Activated T-helper 1 cell treated with anti-CD3 and anti-CD28 coated beads, Interleukin-12 subunit alpha, Interleukin-12 subunit beta, Interleukin-2, Interleukin-4 antibody, amounts not matched to agents 30 ng/mL and 10 ng/mL and 1 ng/mL, durations not matched to agents 14 hours and 24 hours and 36 hours (primary cell): ENCODE measurements around the gene ADD1. TPM values are rescaled to one million over a fixed set of nuclear protein-coding genes. Genes with fewer than 3 reads are reported as not detected.
A peak's percentile ranks its signal among the peaks of the same experiment; 100 is the strongest.

Source experiments
- DNase-seq: peaks from one replicate; pipeline ENCODE4 v3.0.0; 2021; ENCODE audit warnings: low spot score
- H3K27ac Mint-ChIP-seq: one replicate; pipeline ENCODE4 v1.8.0; 2021; ENCODE audit warnings: mild to moderate bottlenecking, mixed read lengths
- H3K27me3 Mint-ChIP-seq: one replicate; pipeline ENCODE4 v1.8.0; 2022; ENCODE audit warnings: mild to moderate bottlenecking, moderate library complexity, mixed read lengths; ENCODE audit not compliant: insufficient read depth
- H3K36me3 Mint-ChIP-seq: one replicate; pipeline ENCODE4 v1.8.0; 2021; ENCODE audit warnings: low read depth, mixed read lengths
- H3K4me1 Mint-ChIP-seq: one replicate; pipeline ENCODE4 v1.8.0; 2021; ENCODE audit warnings: low read depth, mixed read lengths
- H3K4me3 Mint-ChIP-seq: one replicate; pipeline ENCODE4 v1.8.0; 2021; ENCODE audit warnings: mild to moderate bottlenecking, moderate library complexity, mixed read lengths
- H3K9me3 Mint-ChIP-seq: one replicate; pipeline ENCODE4 v1.8.0; 2021; ENCODE audit warnings: mixed read lengths
- intact Hi-C: fragments of 100-400 bp; cut with micrococcal nuclease; formaldehyde crosslinking; loops from one replicate; pipeline ENCODE4 v1.15.1; 2024
- total RNA-seq: library from RNA; stranded (reverse); gene quantifications from 2 replicates; pipeline ENCODE4 v1.2.3, GENCODE V29; 2022

Gene ADD1
- total RNA-seq, 1 donor from 2014 or later, result 200 TPM

DNA sequence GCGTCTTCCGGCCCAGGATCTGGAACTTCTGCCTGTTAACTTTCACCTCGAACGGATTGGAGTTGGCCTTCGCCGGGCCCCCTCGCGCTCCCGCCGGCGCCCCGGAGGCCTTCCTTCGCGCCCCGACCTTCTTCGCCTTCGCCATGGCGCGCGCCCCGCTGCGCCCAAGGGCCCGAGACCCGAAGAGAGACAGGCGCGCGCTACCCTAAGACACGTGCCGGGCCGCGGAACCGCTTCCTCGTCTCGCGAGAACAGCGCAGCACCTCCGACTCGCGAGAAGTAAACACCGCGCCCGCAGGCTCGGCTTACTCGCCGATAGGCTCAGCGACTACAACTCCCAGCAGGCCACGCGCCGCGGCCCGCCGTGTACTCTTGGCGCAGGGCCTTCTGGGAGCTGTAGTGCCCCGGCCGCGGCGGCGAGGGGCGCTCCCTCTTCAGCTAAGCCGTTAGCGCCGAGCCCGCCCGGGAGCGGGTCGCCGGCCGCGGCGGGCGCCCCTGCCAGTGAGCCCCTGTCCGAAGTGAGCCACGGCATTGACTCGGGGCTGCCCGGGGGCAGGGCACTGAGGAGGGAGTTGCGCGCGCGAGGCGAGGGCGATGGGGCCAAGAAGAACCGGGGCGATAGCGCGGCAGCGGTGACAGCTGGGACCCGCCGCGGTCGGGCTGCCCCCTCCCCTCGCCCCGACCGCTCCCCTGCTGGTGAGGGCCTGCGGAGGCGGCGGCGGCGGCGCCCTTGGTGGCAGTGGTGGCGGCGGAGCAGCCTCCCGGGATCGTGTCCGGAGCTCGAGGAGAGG is 119.7 kb downstream of the ADD1 start, which contains the start of the genes GRK4 and NOP14:
Gene GRK4, plus strand, starts transcription at position 397 of the 791 bp plus-strand sequence. CDS start 500 bp downstream, outside the sequence.
Gene NOP14, minus strand, starts transcription at position 232 of the 791 bp plus-strand sequence. Its CDS starts 87 bp downstream, at position 145.
- Mint-ChIP-seq H3K9me3 (no peaks in the 10 kb centered on the region), H3K27ac (peak within 1 kb of the TSS; percentile 92), H3K27me3 (no peaks in the 10 kb centered on the region), H3K36me3 (peaks cover 18% of the 10 kb centered on the region), H3K4me3 (peak within 1 kb of the TSS; percentile 97), H3K4me1 (peaks cover 28% of the 10 kb centered on the region)
- intact Hi-C loops, result loop anchor here (1.0 to 10.0 kb wide), 9 partner anchors 84 to 1243 kb away; partner anchors contain the start of genes ADD1, FAM193A, HTT and HTT-AS
- DNase-seq, result peak; percentile 96

DNA sequence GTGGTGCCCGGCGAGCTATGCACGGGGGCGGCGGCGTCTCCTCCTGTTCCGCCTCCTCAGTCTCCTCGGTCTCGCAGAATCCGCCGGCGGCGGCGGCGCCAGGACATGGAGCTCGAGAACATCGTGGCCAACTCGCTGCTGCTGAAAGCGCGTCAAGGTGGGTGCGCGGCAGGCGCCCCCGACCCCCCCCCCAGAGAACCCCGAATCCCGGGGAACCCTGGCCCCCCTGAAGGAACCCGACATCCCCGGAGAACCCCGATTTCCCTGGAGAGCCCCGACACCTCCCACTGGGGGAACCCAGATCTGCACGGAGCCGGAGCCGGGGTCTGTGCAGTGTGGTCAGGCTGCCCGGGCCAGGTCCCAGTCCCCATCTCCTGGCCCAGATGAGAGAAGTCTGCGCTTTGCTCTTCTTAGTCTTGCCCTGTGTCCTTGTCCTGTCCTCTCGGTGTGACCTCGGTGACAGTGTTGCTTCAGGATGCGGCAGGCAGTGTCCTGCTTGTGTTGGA is 120.4 kb downstream of the ADD1 start:
- intact Hi-C loops, result loop anchor here (1.0 to 10.0 kb wide), 10 partner anchors 73 to 1243 kb away; partner anchors contain the start of genes ADD1, FAM193A, HTT and HTT-AS
- Mint-ChIP-seq H3K27me3 (no peaks in the 10 kb centered on the region), H3K36me3 (peaks cover 12% of the 10 kb centered on the region), H3K27ac (peak overlapping the region; percentile 68), H3K4me1 (peaks cover 23% of the 10 kb centered on the region), H3K9me3 (no peaks in the 10 kb centered on the region), H3K4me3 (peak overlapping the region; percentile 93)
- no peak for DNase-seq

DNA sequence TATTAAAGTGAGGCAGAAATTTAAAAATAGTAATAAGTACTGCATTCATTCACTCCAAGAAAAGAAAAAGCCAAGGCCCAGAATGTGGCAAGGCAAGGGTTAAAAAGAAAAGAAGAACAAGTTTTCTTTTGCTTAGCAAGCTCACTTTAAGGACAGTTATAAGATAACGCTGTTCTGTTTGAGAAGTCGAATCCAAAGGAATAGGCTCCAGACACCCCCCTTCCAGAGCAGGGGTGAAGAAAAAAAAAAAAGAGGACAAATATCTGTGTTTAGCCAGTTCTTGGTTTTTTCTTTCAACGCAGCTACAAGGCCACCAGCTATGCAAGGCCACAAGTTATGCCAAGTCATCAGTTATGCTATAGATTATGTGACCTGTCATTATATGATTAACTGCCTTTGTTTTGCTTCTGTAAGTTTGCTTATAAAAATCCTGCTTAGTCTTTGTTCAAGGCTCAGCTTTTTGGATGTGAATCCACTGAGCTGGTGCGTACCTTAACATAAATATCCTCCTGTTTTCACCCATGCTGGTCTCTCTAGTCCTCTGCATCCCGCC is 121.1 kb downstream of the ADD1 start:
- H3K27me3 Mint-ChIP-seq, result no peaks in the 10 kb centered on the region
- intact Hi-C loops, result loop anchor here (1.0 to 10.0 kb wide), 2 partner anchors 73 to 240 kb away; no protein-coding TSS in a partner anchor
- peak overlapping the region; percentile 68 for H3K27ac Mint-ChIP-seq
- H3K4me3 Mint-ChIP-seq, result peak overlapping the region; percentile 93
- peaks cover 19% of the 10 kb centered on the region for H3K4me1 Mint-ChIP-seq
- H3K9me3 Mint-ChIP-seq, result no peaks in the 10 kb centered on the region
- DNase-seq, result no peak
- H3K36me3 Mint-ChIP-seq, result peaks cover 9% of the 10 kb centered on the region

DNA sequence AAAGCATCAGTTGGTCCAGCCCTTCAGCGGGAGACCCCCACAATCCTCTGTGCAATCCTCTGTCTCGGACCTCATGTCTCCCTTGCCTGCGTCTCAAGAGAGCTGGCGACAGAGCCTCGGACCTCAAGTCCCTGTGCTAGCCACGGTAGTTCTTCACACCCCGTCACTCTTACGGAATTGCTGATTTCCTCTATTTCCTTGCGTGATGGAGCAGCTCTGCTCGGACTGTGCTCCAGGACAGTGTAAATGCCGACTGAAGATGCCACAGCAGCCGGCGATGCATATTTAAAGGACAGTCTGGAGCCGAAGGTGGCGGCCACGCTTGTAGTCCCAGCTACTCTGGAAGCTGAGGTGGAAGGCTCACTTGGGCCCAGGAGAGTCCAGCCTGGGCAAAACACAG is 121.6 kb downstream of the ADD1 start:
- Mint-ChIP-seq H3K27ac (no peak overlapping the region), H3K27me3 (no peaks in the 10 kb centered on the region), H3K9me3 (no peaks in the 10 kb centered on the region), H3K36me3 (peaks cover 9% of the 10 kb centered on the region), H3K4me3 (peak overlapping the region; percentile 93), H3K4me1 (peaks cover 18% of the 10 kb centered on the region)
- DNase-seq, result no peak
- intact Hi-C loops, result loop anchor here (10.0 kb wide), 1 partner anchor 240 kb away; no protein-coding TSS in a partner anchor

DNA sequence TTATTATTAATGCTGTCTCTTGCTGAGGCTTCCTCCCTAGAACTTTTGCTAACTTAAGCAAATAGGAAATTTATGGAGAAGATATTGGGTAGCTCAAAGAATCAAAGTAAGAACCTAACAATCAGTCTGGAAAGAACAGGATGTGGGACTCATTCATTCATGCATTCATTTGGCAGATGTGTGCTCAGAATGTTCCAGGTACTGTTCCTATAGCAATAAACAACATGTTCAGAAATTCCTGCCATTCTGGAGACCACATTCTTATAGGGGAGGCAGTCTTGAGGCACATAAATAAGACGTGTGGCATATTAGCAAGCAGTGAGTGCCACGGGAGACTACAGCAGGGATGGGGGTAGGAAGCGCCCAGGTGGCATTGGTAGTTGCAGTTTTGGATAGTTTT is 124.7 kb downstream of the ADD1 start:
- H3K9me3 Mint-ChIP-seq, result no peaks in the 10 kb centered on the region
- H3K36me3 Mint-ChIP-seq, result no peaks in the 10 kb centered on the region
- peaks cover 7% of the 10 kb centered on the region for H3K4me1 Mint-ChIP-seq
- DNase-seq, result no peak
- H3K27ac Mint-ChIP-seq, result no peak overlapping the region
- no peaks in the 10 kb centered on the region for H3K27me3 Mint-ChIP-seq
- intact Hi-C loops, result loop anchor here (10.0 kb wide), 1 partner anchor 236 kb away; no protein-coding TSS in a partner anchor
- H3K4me3 Mint-ChIP-seq, result no peak overlapping the region

DNA sequence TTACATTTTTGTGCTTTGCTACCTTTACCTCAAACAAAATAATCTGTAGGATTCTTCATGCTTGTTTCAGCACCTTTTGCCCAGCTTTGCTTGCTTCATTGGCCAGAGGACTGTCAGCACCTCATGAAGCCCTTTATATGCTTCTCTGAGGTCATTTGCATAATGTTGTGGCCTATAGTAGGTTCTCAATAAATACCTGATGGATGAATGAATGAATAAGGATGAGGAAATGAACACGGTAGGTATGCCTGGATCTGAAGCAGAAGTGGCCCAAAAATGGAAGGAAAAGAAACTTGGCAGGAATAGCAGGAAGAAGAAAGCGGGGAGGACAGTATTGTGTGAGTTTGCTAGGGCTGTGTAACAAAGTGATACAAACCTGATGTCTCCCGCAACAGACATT is 127.6 kb downstream of the ADD1 start:
- Mint-ChIP-seq H3K4me3 (no peak overlapping the region), H3K27ac (no peak overlapping the region), H3K27me3 (peaks cover 2% of the 10 kb centered on the region), H3K9me3 (no peaks in the 10 kb centered on the region), H3K36me3 (no peaks in the 10 kb centered on the region), H3K4me1 (no peaks in the 10 kb centered on the region)
- intact Hi-C loops, result no loop called here
- no peak for DNase-seq

DNA sequence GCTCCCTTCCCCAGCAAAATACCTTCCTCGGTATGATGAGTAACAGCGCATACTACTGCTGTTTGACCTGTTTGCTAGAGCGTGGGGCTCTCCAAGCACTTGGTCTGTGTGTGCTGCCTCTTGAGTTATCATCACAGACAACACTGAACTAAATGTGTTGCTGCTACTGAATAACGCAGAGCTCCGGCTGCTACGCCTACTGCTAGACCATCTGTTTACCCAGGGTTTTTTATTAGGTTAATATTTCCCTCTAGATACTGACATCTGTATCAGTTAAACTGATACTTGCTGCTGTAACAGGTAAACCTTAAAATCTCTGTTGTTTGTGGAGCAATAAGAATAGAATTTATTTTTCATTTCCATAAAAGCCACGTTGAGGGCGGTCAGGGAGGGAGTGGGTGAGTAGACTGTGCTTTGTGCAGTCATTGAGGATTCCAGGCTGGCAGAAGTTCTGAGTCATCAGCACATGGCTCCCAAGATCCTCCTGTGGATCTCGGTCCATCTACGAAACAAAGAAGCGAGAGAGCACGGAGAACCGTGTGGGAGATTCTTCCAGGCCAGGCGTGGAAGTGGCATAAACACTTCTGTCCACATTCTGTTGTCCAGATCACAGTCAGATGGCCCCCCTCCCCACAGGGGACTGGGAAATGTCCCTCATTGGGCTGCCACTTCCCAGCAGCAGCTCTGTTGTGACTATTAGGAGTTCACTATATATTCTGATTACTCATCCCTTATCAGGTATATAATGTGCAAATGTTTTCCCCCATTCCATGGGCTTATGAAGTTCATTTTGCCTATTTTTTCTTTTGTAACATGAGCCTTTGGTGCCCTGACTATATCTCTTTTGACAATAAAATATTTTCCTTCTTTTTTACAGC is 133.8 kb downstream of the ADD1 start:
- no peaks in the 10 kb centered on the region for H3K36me3 Mint-ChIP-seq
- no peak overlapping the region for H3K27ac Mint-ChIP-seq

More for the DNA sequence above, 133.8 kb downstream of the ADD1 start:
- DNase-seq, result no peak
- Mint-ChIP-seq H3K4me3 (no peak overlapping the region), H3K27me3 (peaks cover 6% of the 10 kb centered on the region), H3K4me1 (no peaks in the 10 kb centered on the region), H3K9me3 (peaks cover 9% of the 10 kb centered on the region)
- intact Hi-C loops, result loop anchor here (1.0 kb wide), 1 partner anchor 60 kb away; no protein-coding TSS in a partner anchor

Other genes with a start within 250 kb of the ADD1 start
- gene TNIP2, start 87.5 kb upstream of the ADD1 start, total RNA-seq, result 96.2 and 98.6 TPM in 2 replicates
- 96.7 and 99.7 TPM in 2 replicates for gene SH3BP2, start 50.8 kb upstream of the ADD1 start, total RNA-seq
- gene NOP14, start 119.6 kb downstream of the ADD1 start, total RNA-seq, result 140 and 142 TPM in 2 replicates
- 4.4 and 4.5 TPM in 2 replicates for gene GRK4, start 119.7 kb downstream of the ADD1 start, total RNA-seq
- gene HTT-AS, start 230.7 kb downstream of the ADD1 start, total RNA-seq, result not detected in 2 replicates
- gene HTT, start 230.8 kb downstream of the ADD1 start, total RNA-seq, result 65.9 and 66.9 TPM in 2 replicates